GM18498 (cell line): ENCODE data around the gene KRT8.

Source experiments
- ATAC-seq: cut with Tn5 transposase; IDR thresholded peaks from one replicate; pipeline ENCODE4 v1.9.1; 2021; ENCODE audit warnings: mild to moderate bottlenecking, moderate library complexity; ENCODE audit not compliant: unreplicated experiment

Gene KRT8

GRCh38 chr12:52925717-52926595, 21.1 kb upstream of the KRT8 start:
- no peak for ATAC-seq

- ATAC-seq, result no peak
These were observed 20.2 kb upstream of the KRT8 start for GRCh38 chr12:52924764-52925716.

- ATAC-seq, result no peak
These were observed 16.8 kb upstream of the KRT8 start for GRCh38 chr12:52921488-52922165.

GRCh38 chr12:52920937-52921336, 16.1 kb upstream of the KRT8 start:
- no peak for ATAC-seq

- no peak for ATAC-seq
These were observed 13.9 kb upstream of the KRT8 start for GRCh38 chr12:52918784-52919183.

- ATAC-seq, result no peak
These were observed 13.5 kb upstream of the KRT8 start for GRCh38 chr12:52918351-52918750.

- no peak for ATAC-seq
These were observed 12.9 kb upstream of the KRT8 start for GRCh38 chr12:52917800-52918199.

- ATAC-seq, result no peak
These were observed 11.3 kb upstream of the KRT8 start for GRCh38 chr12:52916216-52916615.

- ATAC-seq, result no peak
These were observed 10.8 kb upstream of the KRT8 start for GRCh38 chr12:52915637-52916036.

- ATAC-seq, result no peak
These were observed 9.8 kb upstream of the KRT8 start for GRCh38 chr12:52914576-52915121.

GRCh38 chr12:52913431-52913821, 8.6 kb upstream of the KRT8 start:
- no peak for ATAC-seq

GRCh38 chr12:52912711-52913430, 8.0 kb upstream of the KRT8 start:
- no peak for ATAC-seq

GRCh38 chr12:52910248-52910883, 5.5 kb upstream of the KRT8 start:
- no peak for ATAC-seq

- no peak for ATAC-seq
These were observed 4.9 kb upstream of the KRT8 start for GRCh38 chr12:52909796-52910195.

- no peak for ATAC-seq
These were observed 4.5 kb upstream of the KRT8 start for GRCh38 chr12:52909331-52909730.

GRCh38 chr12:52907092-52907810, 2.4 kb upstream of the KRT8 start:
- ATAC-seq, result no peak

GRCh38 chr12:52906191-52906601, 1.3 kb upstream of the KRT8 start:
- no peak for ATAC-seq

GRCh38 chr12:52903855-52904508, 894 bp downstream of the KRT8 start:
- no peak for ATAC-seq
